SK-N-SH (cell line): ENCODE data around the gene MCCC1. TPM values are rescaled to one million over a fixed set of nuclear protein-coding genes. Genes with fewer than 3 reads are reported as not detected.

ENCODE experiments used
- CTCF ChIA-PET: fragments of 300-600, 350-600 bp; formaldehyde crosslinking; extraction: SDS; loops from one replicate; lab custom pipeline; 2021; lab: Yijun Ruan, JAX
- POLR2A ChIA-PET: fragments of 350-600 bp; sonication (Branson Sonifier 250); formaldehyde crosslinking; extraction: SDS; loops from one replicate; lab custom pipeline; 2020; ENCODE audit warnings: antibody characterized with exemption, inconsistent platforms; lab: Yijun Ruan, JAX
- DNase-seq: peaks from one replicate; pipeline ENCODE4 v3.0.0; 2012
- H2AFZ ChIP-seq: fragments of 200-600 bp; sonication (generic); 2 replicates; pipeline ENCODE4 v1.8.1; 2016; ENCODE audit warnings: antibody characterized with exemption, mild to moderate bottlenecking, low read depth
- H3F3A ChIP-seq: fragments of 200-600 bp; sonication (generic); replicated peaks from 2 replicates; pipeline ENCODE3; 2016; ENCODE audit warnings: antibody characterized with exemption, mild to moderate bottlenecking; ENCODE audit not compliant: insufficient read depth
- H3K27ac ChIP-seq, 2 experiments: fragments of 200-500 bp in 1 of 2; fragments of 200-600 bp in 1 of 2; sonication (Bioruptor generic) in 1 of 2; sonication (generic), shearing (Covaris generic) in 1 of 2; 2 replicates each; pipeline versions ENCODE4 v1.5.1 to v1.6.1; 2014 to 2016; ENCODE audit warnings: low read depth in 2 of 2, inconsistent platforms in 1 of 2, low read length in 1 of 2, mild to moderate bottlenecking in 1 of 2, mixed read lengths in 1 of 2
- H3K27me3 ChIP-seq: fragments of 200-600 bp; sonication (generic), shearing (Covaris generic); 2 replicates; pipeline ENCODE4 v1.6.1; 2016; ENCODE audit warnings: mixed run types; ENCODE audit not compliant: insufficient read depth
- H3K36me3 ChIP-seq, 2 experiments: fragments of 200-500 bp in 1 of 2; fragments of 200-600 bp in 1 of 2; sonication (Bioruptor generic) in 1 of 2; sonication (generic) in 1 of 2; replicated peaks in 1 of 2; 2 replicates each; pipeline versions ENCODE3 to v1.5.1; 2014 to 2016; ENCODE audit warnings: low read length in 1 of 2, mild to moderate bottlenecking in 1 of 2; ENCODE audit not compliant: insufficient read depth in 2 of 2, control insufficient read depth in 1 of 2
- H3K4me1 ChIP-seq, 2 experiments: fragments of 200-500 bp in 1 of 2; fragments of 200-600 bp in 1 of 2; sonication (Bioruptor generic) in 1 of 2; sonication (generic), shearing (Covaris generic) in 1 of 2; 2 replicates each; pipeline versions ENCODE4 v1.5.1 to v1.6.1; 2014 to 2016; ENCODE audit warnings: low read depth in 1 of 2, low read length in 1 of 2, mixed run types in 1 of 2; ENCODE audit not compliant: insufficient read depth in 2 of 2, control insufficient read depth in 1 of 2
- H3K4me2 ChIP-seq: fragments of 200-600 bp; sonication (generic), shearing (Covaris generic); 2 replicates; pipeline ENCODE4 v1.6.1; 2017; ENCODE audit warnings: mixed run types
- H3K4me3 ChIP-seq, 2 experiments: fragments of 200-500 bp in 1 of 2; fragments of 200-600 bp in 1 of 2; sonication (Bioruptor generic) in 1 of 2; sonication (generic), shearing (Covaris generic) in 1 of 2; 2 replicates each; pipeline versions ENCODE4 v1.5.1 to v1.8.1; 2014 to 2016; ENCODE audit warnings: low read depth in 2 of 2, inconsistent platforms in 1 of 2, low read length in 1 of 2, mild to moderate bottlenecking in 1 of 2, mixed read lengths in 1 of 2, moderate library complexity in 1 of 2
- H3K79me2 ChIP-seq: fragments of 200-600 bp; sonication (generic); 2 replicates; pipeline ENCODE4 v1.8.1; 2017; ENCODE audit warnings: mild to moderate bottlenecking; ENCODE audit not compliant: insufficient read depth
- H3K9ac ChIP-seq: fragments of 200-600 bp; sonication (generic); 2 replicates; pipeline ENCODE4 v1.6.1; 2017; ENCODE audit warnings: mixed run types
- H3K9me2 ChIP-seq: fragments of 200-600 bp; sonication (generic); 2 replicates; pipeline ENCODE4 v1.6.1; 2017; ENCODE audit warnings: mixed run types
- H3K9me3 ChIP-seq: fragments of 200-600 bp; sonication (generic); 2 replicates; pipeline ENCODE4 v1.6.1; 2017; ENCODE audit warnings: mixed run types, mild to moderate bottlenecking, moderate library complexity
- H4K20me1 ChIP-seq: fragments of 200-600 bp; sonication (generic); 2 replicates; pipeline ENCODE4 v1.6.1; 2017; ENCODE audit warnings: mild to moderate bottlenecking, mixed run types; ENCODE audit not compliant: insufficient read depth
- CHD2 ChIP-seq: fragments of 150-350 bp; IDR thresholded peaks from 2 replicates; pipeline ENCODE4 v1.6.1; 2018; ENCODE audit warnings: low read length; ENCODE audit not compliant: partially characterized antibody
- ELF1 ChIP-seq: IDR thresholded peaks from 2 replicates; pipeline ENCODE4 v1.4.0; 2012
- EP300 ChIP-seq, 2 experiments: IDR thresholded peaks; 2 replicates each; pipeline versions ENCODE4 v1.4.0 to v1.6.1; 2012; ENCODE audit warnings: borderline replicate concordance in 1 of 2, low read depth in 1 of 2, low read length in 1 of 2
- EZH2phosphoT487 ChIP-seq: fragments of 200-600 bp; sonication (generic); IDR thresholded peaks from 2 replicates; pipeline ENCODE4 v1.6.1; 2017; ENCODE audit warnings: low read depth, mixed run types, mild to moderate bottlenecking, antibody characterized with exemption, moderate library complexity, borderline replicate concordance
- GABPA ChIP-seq: IDR thresholded peaks from 2 replicates; pipeline ENCODE4 v1.4.0; 2012; ENCODE audit warnings: low read depth, mild to moderate bottlenecking
- GATA2 ChIP-seq: sonication (generic); formaldehyde crosslinking; IDR thresholded peaks from 2 replicates; pipeline ENCODE4 v1.5.0; 2020; ENCODE audit warnings: mild to moderate bottlenecking, missing genetic modification reagents
- JUND ChIP-seq: IDR thresholded peaks from 2 replicates; pipeline ENCODE4 v1.4.0; 2012
- MEF2A ChIP-seq: IDR thresholded peaks from 2 replicates; pipeline ENCODE4 v1.4.0; 2012; ENCODE audit warnings: low read depth, borderline replicate concordance
- MXI1 ChIP-seq: IDR thresholded peaks from 2 replicates; pipeline ENCODE4 v1.6.1; 2012; ENCODE audit warnings: mild to moderate bottlenecking, low read depth, low read length, improper control_type of control experiment
- PBX3 ChIP-seq: IDR thresholded peaks from 2 replicates; pipeline ENCODE4; 2012
- POLR2AphosphoS5 ChIP-seq: IDR thresholded peaks from 2 replicates; pipeline ENCODE4 v1.6.1; 2012; ENCODE audit warnings: low read depth, low read length
- RAD21 ChIP-seq: IDR thresholded peaks from 2 replicates; pipeline ENCODE4 v1.6.1; 2012; ENCODE audit warnings: mild to moderate bottlenecking, low read length
- RFX5 ChIP-seq: IDR thresholded peaks from 2 replicates; pipeline ENCODE4 v1.6.1; 2012; ENCODE audit warnings: mild to moderate bottlenecking, improper control_type of control experiment, low read length
- SIN3A ChIP-seq: IDR thresholded peaks from 2 replicates; pipeline ENCODE4 v1.6.1; 2012; ENCODE audit warnings: low read depth, mild to moderate bottlenecking, low read length, moderate library complexity, borderline replicate concordance
- SMC3 ChIP-seq: IDR thresholded peaks from 2 replicates; pipeline ENCODE4 v1.6.1; 2012; ENCODE audit warnings: low read depth, low read length, improper control_type of control experiment
- USF1 ChIP-seq: IDR thresholded peaks from 2 replicates; pipeline ENCODE4 v1.4.0; 2012; ENCODE audit warnings: low read depth, borderline replicate concordance
- YY1 ChIP-seq: IDR thresholded peaks from 2 replicates; pipeline ENCODE4 v1.4.0; 2012; ENCODE audit warnings: low read depth, mild to moderate bottlenecking
- ZBTB33 ChIP-seq: IDR thresholded peaks from 2 replicates; pipeline ENCODE4 v1.4.0; 2012; ENCODE audit warnings: low read depth, borderline replicate concordance
- whole genome bisulfite sequencing: methylation state at CpG from one replicate; pipeline ENCODE4 v1.1.6; 2017; ENCODE audit warnings: low lambda C conversion rate; 5-methylcytosine and 5-hydroxymethylcytosine counted together
- polyA plus RNA-seq, 3 experiments: library from polyadenylated mRNA; depleted of rRNA; stranded (reverse); fragments of >200 nt; gene quantifications; 2 replicates each; pipeline ENCODE4 v1.2.3, GENCODE V29; 2012
- TF ChIP-seq, protein P1 (sequence below): fragments of 150-350 bp; IDR thresholded peaks from 2 replicates; pipeline ENCODE4 v1.6.1; 2016; ENCODE audit warnings: mild to moderate bottlenecking, low read depth, low read length

The MCCC1 gene
- polyA plus RNA-seq, 1 of the 3 experiments (the other 2 are of a cell fraction): 15.4 TPM

DNA sequence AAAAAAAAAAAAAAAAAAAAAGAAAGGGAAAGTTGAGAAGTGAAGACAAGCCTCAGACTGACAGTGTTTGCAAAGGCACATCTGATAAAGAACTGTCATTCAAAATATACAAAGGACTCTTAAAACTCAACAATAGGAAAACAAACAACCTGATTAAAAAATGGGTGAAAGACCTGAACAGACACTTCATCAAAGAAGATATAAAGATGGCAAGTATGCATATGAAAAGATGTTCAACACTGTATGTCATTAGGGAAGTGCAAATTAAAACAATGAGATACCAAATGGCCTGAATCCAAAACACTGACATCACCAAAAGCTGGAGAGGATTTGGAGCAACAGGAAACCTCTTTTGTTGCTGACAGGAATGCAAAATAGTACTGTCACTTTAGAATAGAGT lies 48.6 kb downstream of the MCCC1 start:
- no peak for TF ChIP-seq POLR2AphosphoS5
- TF ChIP-seq, protein P1, sequence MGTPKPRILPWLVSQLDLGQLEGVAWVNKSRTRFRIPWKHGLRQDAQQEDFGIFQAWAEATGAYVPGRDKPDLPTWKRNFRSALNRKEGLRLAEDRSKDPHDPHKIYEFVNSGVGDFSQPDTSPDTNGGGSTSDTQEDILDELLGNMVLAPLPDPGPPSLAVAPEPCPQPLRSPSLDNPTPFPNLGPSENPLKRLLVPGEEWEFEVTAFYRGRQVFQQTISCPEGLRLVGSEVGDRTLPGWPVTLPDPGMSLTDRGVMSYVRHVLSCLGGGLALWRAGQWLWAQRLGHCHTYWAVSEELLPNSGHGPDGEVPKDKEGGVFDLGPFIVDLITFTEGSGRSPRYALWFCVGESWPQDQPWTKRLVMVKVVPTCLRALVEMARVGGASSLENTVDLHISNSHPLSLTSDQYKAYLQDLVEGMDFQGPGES: no peak
- TF ChIP-seq GABPA: no peak
- TF ChIP-seq PBX3: no peak
- TF ChIP-seq MEF2A: no peak
- TF ChIP-seq USF1: no peak
- no peak for TF ChIP-seq YY1
- no peak for TF ChIP-seq GATA2 (CRISPR knock-in tag)
- ChIA-PET CTCF (no interaction called here), POLR2A (interaction anchor here (0.6 kb wide), 1 partner anchor 396 kb away, joined by 4 read pairs; no protein-coding TSS in a partner anchor)

DNA sequence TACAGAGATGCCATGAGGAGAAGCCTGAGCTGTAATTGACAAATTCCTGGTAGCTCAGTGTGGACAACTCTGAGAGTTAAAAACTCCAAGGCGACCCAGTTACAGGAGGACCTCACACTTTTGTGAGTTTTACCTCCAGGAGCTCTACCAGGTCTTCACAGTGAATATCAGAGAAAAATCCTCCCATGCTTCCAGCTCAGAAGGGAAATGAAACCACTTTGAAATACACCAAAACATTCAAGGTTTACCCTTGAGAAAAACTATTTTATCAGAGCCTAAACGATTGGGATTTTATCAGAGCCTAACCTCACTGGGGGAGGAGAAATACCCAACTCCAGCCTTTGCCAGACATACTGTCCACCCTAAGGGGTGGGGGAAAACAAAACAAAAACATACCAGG lies 52.4 kb downstream of the MCCC1 start:
- H3K9me2 ChIP-seq: no peaks in the 10 kb centered on the region
- no peaks in the 10 kb centered on the region for H4K20me1 ChIP-seq
- no peak overlapping the region for H2AFZ ChIP-seq
- H3K9ac ChIP-seq: no peak overlapping the region
- no peak overlapping the region for H3K4me3 ChIP-seq
- WGBS: 92% methylated on average over 2 of the region's 2 CpGs
- TF ChIP-seq YY1: no peak
- TF ChIP-seq POLR2AphosphoS5: no peak
- TF ChIP-seq RFX5: no peak
- TF ChIP-seq CHD2: no peak
- no peak for TF ChIP-seq SMC3
- no peak for TF ChIP-seq EZH2phosphoT487
- no peak for TF ChIP-seq USF1
- no peak for TF ChIP-seq MXI1
- TF ChIP-seq JUND: no peak
- TF ChIP-seq SIN3A: no peak
- no peak for TF ChIP-seq EP300 (IDR thresholded peaks at IDR 0.05; ENCODE audit: borderline replicate concordance in 1 of 2, low read depth in 1 of 2, low read length in 1 of 2)
- TF ChIP-seq ELF1: no peak
- TF ChIP-seq ZBTB33: no peak
- no peak for TF ChIP-seq PBX3
- TF ChIP-seq, protein P1: no peak
- TF ChIP-seq RAD21: no peak
- H3K27ac ChIP-seq: no peak overlapping the region
- no peaks in the 10 kb centered on the region for H3K4me1 ChIP-seq
- CTCF ChIA-PET: interaction anchor here (0.6 to 1.3 kb wide), 2 partner anchors 13 to 335 kb away, joined by 3 read pairs; no protein-coding TSS in a partner anchor
- no peak overlapping the region for H3K4me2 ChIP-seq
- no peaks in the 10 kb centered on the region for H3K27me3 ChIP-seq
- DNase-seq: no peak
- H3F3A ChIP-seq: peaks cover 2% of the 10 kb centered on the region
- H3K36me3 ChIP-seq: peaks cover 20 to 47% of the 10 kb centered on the region in 2 experiments
- H3K9me3 ChIP-seq: no peaks in the 10 kb centered on the region
- POLR2A ChIA-PET: no interaction called here
- H3K79me2 ChIP-seq: no peaks in the 10 kb centered on the region

More for the DNA sequence above, 48.6 kb downstream of the MCCC1 start:
- Histone ChIP-seq H3K4me2 (no peak overlapping the region), H3K9ac (no peak overlapping the region), H3F3A (peaks cover 6% of the 10 kb centered on the region), H3K4me1 (no peaks in the 10 kb centered on the region), H3K36me3 (peaks cover 10 to 35% of the 10 kb centered on the region in 2 experiments), H3K9me3 (no peaks in the 10 kb centered on the region), H3K79me2 (no peaks in the 10 kb centered on the region), H2AFZ (no peak overlapping the region), H3K4me3 (no peak overlapping the region), H3K27ac (no peak overlapping the region), H3K9me2 (no peaks in the 10 kb centered on the region), H3K27me3 (no peaks in the 10 kb centered on the region), H4K20me1 (no peaks in the 10 kb centered on the region)
- no peak for DNase-seq
